Islet of Langerhans (tissue), 1 donor: ENCODE results near the gene CCDC74B.
"Not testable (repeated sequence)": the region's sequence is repeated elsewhere in the genome, so short reads cannot be mapped to it uniquely, and the experiment has no call there.

ENCODE experiments used
- FAIRE-seq: peaks from one replicate; lab custom pipeline; 2011; peaks lifted over from hg19 to GRCh38; lab: Jason Lieb, UNC

Gene CCDC74B

GRCh38 chr2:130145006-130145414 lies at the start of gene CCDC74B:
Gene CCDC74B, minus strand, starts transcription at chr2:130145112. Its CDS starts 116 bp downstream, at chr2:130144996.
- not testable (repeated sequence) for FAIRE-seq

- not testable (repeated sequence) for FAIRE-seq
Measured at GRCh38 chr2:130193824-130194223, 48.9 kb upstream of the CCDC74B start.

GRCh38 chr2:130192451-130192850 lies 47.5 kb upstream of the CCDC74B start:
- FAIRE-seq: not testable (repeated sequence)

GRCh38 chr2:130191319-130191718 lies 46.4 kb upstream of the CCDC74B start:
- FAIRE-seq: not testable (repeated sequence)

- FAIRE-seq: no peak
Measured at GRCh38 chr2:130190237-130190636, 45.3 kb upstream of the CCDC74B start.

GRCh38 chr2:130188958-130189357 lies 44.0 kb upstream of the CCDC74B start:
- FAIRE-seq: not testable (repeated sequence)

- not testable (repeated sequence) for FAIRE-seq
Measured at GRCh38 chr2:130187859-130188792, 43.2 kb upstream of the CCDC74B start.

- no peak for FAIRE-seq
Measured at GRCh38 chr2:130187268-130187667, 42.4 kb upstream of the CCDC74B start.

- no peak for FAIRE-seq
Measured at GRCh38 chr2:130186391-130186790, 41.5 kb upstream of the CCDC74B start.

GRCh38 chr2:130185896-130186295 lies 41.0 kb upstream of the CCDC74B start:
- no peak for FAIRE-seq

- no peak for FAIRE-seq
Measured at GRCh38 chr2:130185436-130185835, 40.5 kb upstream of the CCDC74B start.

GRCh38 chr2:130183512-130184373 lies 38.8 kb upstream of the CCDC74B start:
- FAIRE-seq: no peak

GRCh38 chr2:130182826-130183511 lies 38.1 kb upstream of the CCDC74B start:
- not testable (repeated sequence) for FAIRE-seq

GRCh38 chr2:130181880-130182682 lies 37.2 kb upstream of the CCDC74B start, which contains the start of gene MZT2B:
Gene MZT2B, plus strand, starts transcription at chr2:130182262. Its CDS starts 21 bp downstream, at chr2:130182283.
- not testable (repeated sequence) for FAIRE-seq

GRCh38 chr2:130181325-130181879 lies 36.5 kb upstream of the CCDC74B start, which contains the start of gene SMPD4:
Gene SMPD4, minus strand, starts transcription at chr2:130181602. Its CDS starts 5,010 bp downstream, at chr2:130176592.
- no peak for FAIRE-seq

GRCh38 chr2:130180404-130181324 lies 35.8 kb upstream of the CCDC74B start:
- not testable (repeated sequence) for FAIRE-seq

- not testable (repeated sequence) for FAIRE-seq
Measured at GRCh38 chr2:130174866-130175265, 30.0 kb upstream of the CCDC74B start.

- FAIRE-seq: no peak
Measured at GRCh38 chr2:130169896-130170295, 25.0 kb upstream of the CCDC74B start.

- not testable (repeated sequence) for FAIRE-seq
Measured at GRCh38 chr2:130169163-130169562, 24.3 kb upstream of the CCDC74B start.
